ENCODE measurements around the gene GABRD. TPM values are rescaled to one million over a fixed set of nuclear protein-coding genes. Genes with fewer than 3 reads are reported as not detected.
"Not testable (repeated sequence)": the region's sequence is repeated elsewhere in the genome, so short reads cannot be mapped to it uniquely, and the experiment has no call there.

GABRD gene
- total RNA-seq, 2 donors from 2014 or later, result not detected

DNA sequence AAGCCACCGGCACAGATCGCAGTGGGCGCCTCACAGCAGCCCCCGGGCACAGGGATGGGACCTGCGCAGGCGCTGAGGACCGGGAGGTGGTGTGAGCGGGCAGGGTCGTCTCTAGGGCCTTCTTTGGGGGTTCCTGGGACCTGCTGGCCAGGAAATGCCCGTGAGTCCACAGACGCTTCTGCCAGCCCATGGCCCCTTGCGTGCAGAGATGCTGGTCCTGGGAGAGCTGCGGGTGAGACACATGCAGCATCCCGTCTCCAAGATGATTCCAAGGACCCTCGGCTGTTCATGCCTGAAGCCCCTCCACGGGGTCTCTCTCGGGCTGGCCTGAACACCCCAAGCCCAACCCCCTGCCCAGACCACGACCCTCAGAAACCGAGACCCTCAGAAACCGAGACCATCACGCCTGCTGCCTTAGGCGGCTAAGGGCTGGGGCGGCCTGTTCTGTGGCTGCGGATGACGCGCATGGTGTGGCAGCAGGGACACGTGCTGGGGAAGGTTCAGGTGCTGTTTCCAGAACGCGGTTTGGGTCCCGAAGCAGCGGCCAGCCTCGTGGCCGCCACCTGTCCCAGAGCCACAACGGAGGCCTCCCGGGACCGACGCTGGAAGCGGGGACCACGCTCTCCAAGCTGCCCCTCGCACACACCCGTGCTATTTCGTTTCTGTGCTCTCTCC, 38.5 kb upstream of the GABRD start:
- H3K4me1 Mint-ChIP-seq, result no peaks in the 10 kb centered on the region
- no peak overlapping the region for H3K27ac Mint-ChIP-seq
- ATAC-seq (replicated peaks), result no peak
- no peaks in the 10 kb centered on the region for H3K27me3 Mint-ChIP-seq
- H3K4me3 Mint-ChIP-seq, result no peak overlapping the region
- no peaks in the 10 kb centered on the region for H3K9me3 Mint-ChIP-seq
- H3K36me3 Mint-ChIP-seq (ENCODE audit: low read depth), result no peaks in the 10 kb centered on the region

DNA sequence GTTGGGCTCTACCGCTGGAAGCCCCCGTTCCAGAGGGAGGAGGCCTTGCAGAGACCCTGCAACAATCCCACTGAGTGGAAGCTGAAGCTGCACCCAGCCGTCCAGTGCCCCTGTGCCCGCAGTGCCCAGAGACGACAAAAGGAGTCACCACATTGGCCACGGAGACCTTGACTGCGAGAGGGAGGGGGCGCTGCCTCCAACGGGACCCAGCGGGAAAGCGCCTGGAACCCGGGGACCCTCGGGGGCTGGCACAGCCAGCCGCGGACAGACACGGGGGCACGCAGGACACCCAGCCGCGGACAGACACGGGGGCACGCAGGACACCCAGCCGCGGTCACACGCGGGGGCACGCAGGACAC, 38.0 kb upstream of the GABRD start:
- Mint-ChIP-seq H3K27ac (no peak overlapping the region), H3K9me3 (no peaks in the 10 kb centered on the region), H3K4me1 (no peaks in the 10 kb centered on the region), H3K36me3 (ENCODE audit: low read depth) (no peaks in the 10 kb centered on the region), H3K27me3 (no peaks in the 10 kb centered on the region), H3K4me3 (no peak overlapping the region)
- ATAC-seq (replicated peaks), result no peak

GRCh38 chr1:1981631-1982327, 37.4 kb upstream of the GABRD start:
- H3K9me3 Mint-ChIP-seq; H3K36me3 Mint-ChIP-seq (ENCODE audit: low read depth); H3K4me1 Mint-ChIP-seq; H3K27ac Mint-ChIP-seq; H3K4me3 Mint-ChIP-seq; H3K27me3 Mint-ChIP-seq; ATAC-seq (replicated peaks): not testable (repeated sequence)

GRCh38 chr1:1982379-1983232, 36.5 kb upstream of the GABRD start:
- Mint-ChIP-seq H3K9me3 (no peaks in the 10 kb centered on the region), H3K36me3 (ENCODE audit: low read depth) (no peaks in the 10 kb centered on the region), H3K27me3 (no peaks in the 10 kb centered on the region), H3K4me1 (no peaks in the 10 kb centered on the region), H3K4me3 (no peak overlapping the region), H3K27ac (no peak overlapping the region)
- no peak for ATAC-seq (replicated peaks)

DNA sequence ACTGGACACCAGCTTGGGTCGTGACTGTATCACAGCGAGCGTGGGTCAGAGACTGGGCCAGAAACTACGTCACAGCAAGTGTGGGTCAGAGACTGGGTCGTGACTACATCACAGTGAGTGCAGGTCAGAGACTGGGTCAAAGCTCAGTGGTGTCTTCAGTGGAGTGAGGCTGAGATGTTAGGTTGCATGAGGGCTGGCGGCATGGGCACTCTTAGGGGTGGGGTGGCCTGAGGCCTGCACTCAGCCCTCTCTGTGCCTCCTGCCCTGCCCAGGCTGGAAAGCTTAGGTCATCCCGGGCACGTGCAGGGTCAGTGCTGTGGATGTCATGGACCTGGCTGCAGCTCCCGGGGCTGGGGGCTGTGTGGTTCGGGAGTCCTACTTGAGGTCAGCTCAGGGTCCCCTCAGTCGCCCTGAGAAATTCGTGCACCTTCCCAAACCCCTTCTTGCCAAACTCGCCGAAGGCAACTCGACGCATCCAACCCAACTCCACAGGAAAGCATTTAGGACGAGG, 34.5 kb upstream of the GABRD start:
- no peak overlapping the region for H3K4me3 Mint-ChIP-seq

GRCh38 chr1:1985375-1986050, 33.6 kb upstream of the GABRD start:
- Mint-ChIP-seq H3K27ac (no peak overlapping the region), H3K27me3 (peaks cover 6% of the 10 kb centered on the region), H3K4me1 (no peaks in the 10 kb centered on the region), H3K36me3 (ENCODE audit: low read depth) (no peaks in the 10 kb centered on the region), H3K4me3 (no peak overlapping the region), H3K9me3 (no peaks in the 10 kb centered on the region)
- no peak for ATAC-seq (replicated peaks)

More for the DNA sequence above, 34.5 kb upstream of the GABRD start:
- Mint-ChIP-seq H3K36me3 (ENCODE audit: low read depth) (no peaks in the 10 kb centered on the region), H3K4me1 (no peaks in the 10 kb centered on the region), H3K27ac (no peak overlapping the region), H3K9me3 (no peaks in the 10 kb centered on the region), H3K27me3 (peaks cover 6% of the 10 kb centered on the region)
- no peak for ATAC-seq (replicated peaks)

DNA sequence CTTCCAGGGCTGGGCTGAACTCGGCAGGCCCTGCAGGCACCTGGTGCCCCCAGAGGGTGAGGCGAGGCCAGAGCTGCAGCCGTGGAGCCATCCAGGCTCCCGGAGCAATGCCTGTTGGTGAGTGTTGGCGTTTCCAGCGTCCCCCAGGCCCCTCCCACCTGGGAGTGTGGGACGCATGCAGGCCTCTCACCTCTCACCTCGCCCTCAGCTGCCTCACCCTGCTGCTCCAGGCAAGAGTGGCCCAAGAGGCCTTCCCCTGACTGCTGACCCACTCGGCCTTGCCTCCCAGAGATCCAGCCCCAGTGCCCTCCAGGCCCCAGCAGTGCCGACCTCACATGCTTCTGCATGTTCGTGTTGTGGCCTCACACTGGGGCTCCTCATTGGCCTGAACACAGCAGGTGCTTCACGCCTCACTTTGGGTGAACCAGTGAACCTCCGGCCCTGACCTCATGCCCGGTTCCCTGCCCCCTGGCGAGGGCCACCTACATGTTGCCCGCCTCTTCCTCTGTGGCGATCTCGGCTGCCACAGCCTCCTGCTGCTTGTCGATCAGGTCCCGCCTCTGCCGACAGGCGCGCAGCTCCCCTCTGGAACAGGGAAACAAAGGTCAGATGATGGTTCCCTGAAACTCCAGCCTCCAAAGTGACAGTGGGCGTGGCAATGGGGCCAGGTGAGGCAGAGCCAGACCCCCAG, 32.5 kb upstream of the GABRD start:
- Mint-ChIP-seq H3K27ac (no peak overlapping the region), H3K9me3 (no peaks in the 10 kb centered on the region), H3K4me3 (no peak overlapping the region), H3K27me3 (peaks cover 11% of the 10 kb centered on the region), H3K36me3 (ENCODE audit: low read depth) (no peaks in the 10 kb centered on the region), H3K4me1 (no peaks in the 10 kb centered on the region)
- no peak for ATAC-seq (replicated peaks)

- no peak overlapping the region for H3K27ac Mint-ChIP-seq
- H3K36me3 Mint-ChIP-seq (ENCODE audit: low read depth), result no peaks in the 10 kb centered on the region
- H3K4me3 Mint-ChIP-seq, result no peak overlapping the region
- peaks cover 11% of the 10 kb centered on the region for H3K27me3 Mint-ChIP-seq
- no peaks in the 10 kb centered on the region for H3K9me3 Mint-ChIP-seq
- ATAC-seq (replicated peaks), result no peak
- no peaks in the 10 kb centered on the region for H3K4me1 Mint-ChIP-seq
Observed at GRCh38 chr1:1987142-1987510, 32.0 kb upstream of the GABRD start.

GRCh38 chr1:1988061-1988945, 30.8 kb upstream of the GABRD start:
- H3K27ac Mint-ChIP-seq, result no peak overlapping the region
- H3K4me3 Mint-ChIP-seq, result no peak overlapping the region
- H3K27me3 Mint-ChIP-seq, result peaks cover 11% of the 10 kb centered on the region
- H3K9me3 Mint-ChIP-seq, result no peaks in the 10 kb centered on the region
- no peak for ATAC-seq (replicated peaks)
- no peaks in the 10 kb centered on the region for H3K4me1 Mint-ChIP-seq
- H3K36me3 Mint-ChIP-seq (ENCODE audit: low read depth), result no peaks in the 10 kb centered on the region

- H3K36me3 Mint-ChIP-seq (ENCODE audit: low read depth), result no peaks in the 10 kb centered on the region
- peaks cover 11% of the 10 kb centered on the region for H3K27me3 Mint-ChIP-seq
- no peaks in the 10 kb centered on the region for H3K9me3 Mint-ChIP-seq
- H3K27ac Mint-ChIP-seq, result no peak overlapping the region
- ATAC-seq (replicated peaks), result no peak
- H3K4me1 Mint-ChIP-seq, result no peaks in the 10 kb centered on the region
- no peak overlapping the region for H3K4me3 Mint-ChIP-seq
Observed at GRCh38 chr1:1989102-1989542, 30.0 kb upstream of the GABRD start.

- Mint-ChIP-seq H3K4me1 (no peaks in the 10 kb centered on the region), H3K27ac (no peak overlapping the region), H3K9me3 (no peaks in the 10 kb centered on the region), H3K36me3 (ENCODE audit: low read depth) (no peaks in the 10 kb centered on the region), H3K4me3 (no peak overlapping the region), H3K27me3 (peaks cover 14% of the 10 kb centered on the region)
- no peak for ATAC-seq (replicated peaks)
Observed at GRCh38 chr1:1989789-1990188, 29.4 kb upstream of the GABRD start.

GRCh38 chr1:1990222-1990621, 28.9 kb upstream of the GABRD start:
- H3K4me3 Mint-ChIP-seq, result no peak overlapping the region
- H3K27ac Mint-ChIP-seq, result no peak overlapping the region
- H3K4me1 Mint-ChIP-seq, result no peaks in the 10 kb centered on the region
- ATAC-seq (replicated peaks), result no peak
- H3K9me3 Mint-ChIP-seq, result no peaks in the 10 kb centered on the region
- no peaks in the 10 kb centered on the region for H3K36me3 Mint-ChIP-seq (ENCODE audit: low read depth)
- H3K27me3 Mint-ChIP-seq, result peaks cover 15% of the 10 kb centered on the region

GRCh38 chr1:1994536-1994935, 24.6 kb upstream of the GABRD start:
- H3K27ac Mint-ChIP-seq, result no peak overlapping the region
- no peak for ATAC-seq (replicated peaks)
- no peaks in the 10 kb centered on the region for H3K36me3 Mint-ChIP-seq (ENCODE audit: low read depth)
- H3K9me3 Mint-ChIP-seq, result no peaks in the 10 kb centered on the region
- H3K4me1 Mint-ChIP-seq, result peaks cover 5% of the 10 kb centered on the region
- no peak overlapping the region for H3K4me3 Mint-ChIP-seq
- H3K27me3 Mint-ChIP-seq, result peaks cover 21% of the 10 kb centered on the region
